A673 (cell line): ENCODE data around the gene BRAF. TPM values are rescaled to one million over a fixed set of nuclear protein-coding genes. Genes with fewer than 3 reads are reported as not detected.

Experiments used
- BruUV-seq: library from RNA; stranded (reverse); fragments of 400-500 nt; replicated peaks from 2 replicates; lab custom pipeline; 2021; lab: Mats Ljungman, UMichigan
- CTCF ChIA-PET: fragments of 300-600 bp; sonication (Branson Sonifier 250); formaldehyde crosslinking; loops from one replicate; lab custom pipeline; 2022; ENCODE audit warnings: antibody characterized with exemption; lab: Charles Lee
- POLR2A ChIA-PET: fragments of 300-600 bp; sonication (Branson Sonifier 250); formaldehyde crosslinking; loops from one replicate; lab custom pipeline; 2022; ENCODE audit warnings: antibody characterized with exemption; ENCODE audit not compliant: low non-redundant PET; lab: Charles Lee
- DNase-seq: peaks from one replicate; pipeline ENCODE4 v3.0.0-alpha.2; 2015; ENCODE audit warnings: low spot score
- H3K27ac ChIP-seq: fragments of 200-600 bp; sonication (generic); 2 replicates; pipeline ENCODE4 v1.5.1; 2016; ENCODE audit warnings: mixed run types, low read depth, mild to moderate bottlenecking, mixed read lengths, antibody characterized with exemption, low read length; ENCODE audit not compliant: poor library complexity, severe bottlenecking
- H3K27me3 ChIP-seq: fragments of 200-600 bp; sonication (generic); replicated peaks from 2 replicates; pipeline ENCODE4 v1.6.1; 2017; ENCODE audit warnings: mixed run types, low read depth, mild to moderate bottlenecking, mixed read lengths, antibody characterized with exemption, low read length; ENCODE audit not compliant: insufficient read depth, poor library complexity
- H3K36me3 ChIP-seq: fragments of 200-600 bp; sonication (generic); 2 replicates; pipeline ENCODE4 v1.6.1; 2016; ENCODE audit warnings: mixed run types, mild to moderate bottlenecking, mixed read lengths, antibody characterized with exemption, low read length; ENCODE audit not compliant: insufficient read depth, poor library complexity, severe bottlenecking
- H3K4me1 ChIP-seq: fragments of 200-600 bp; sonication (generic); 2 replicates; pipeline ENCODE4 v1.6.1; 2017; ENCODE audit warnings: mixed run types, mild to moderate bottlenecking, mixed read lengths, antibody characterized with exemption, low read length; ENCODE audit not compliant: insufficient read depth, poor library complexity, severe bottlenecking
- H3K4me3 ChIP-seq: fragments of 200-600 bp; sonication (generic); 2 replicates; pipeline ENCODE4 v1.5.1; 2016; ENCODE audit warnings: low read depth, mixed run types, mild to moderate bottlenecking, mixed read lengths, low read length; ENCODE audit not compliant: poor library complexity, severe bottlenecking
- H3K9me3 ChIP-seq: fragments of 200-600 bp; sonication (generic); 2 replicates; pipeline ENCODE4 v1.6.1; 2016; ENCODE audit warnings: mixed run types, low read depth, mild to moderate bottlenecking, mixed read lengths, antibody characterized with exemption, low read length; ENCODE audit not compliant: poor library complexity, severe bottlenecking
- EZH2 ChIP-seq: fragments of 200-600 bp; sonication (generic); IDR thresholded peaks from 2 replicates; pipeline ENCODE4 v1.6.1; 2017; ENCODE audit warnings: borderline replicate concordance, low read depth, mild to moderate bottlenecking, mixed read lengths, antibody characterized with exemption, low read length; ENCODE audit not compliant: poor library complexity, severe bottlenecking
- intact Hi-C: fragments of 100-400 bp; cut with micrococcal nuclease; formaldehyde crosslinking; loops from one replicate; pipeline ENCODE4 v1.10.0; 2022; ENCODE audit not compliant: unreplicated experiment
- total RNA-seq: library from RNA; stranded (reverse); gene quantifications from 2 replicates; pipeline ENCODE4 v1.2.3, GENCODE V29; 2021
- TF ChIP-seq, protein P1 (sequence below): fragments of 300-800, 200-600 bp; sonication (generic); conservative IDR thresholded peaks from 2 replicates; pipeline ENCODE4 v1.5.1; 2017; ENCODE audit warnings: low read depth, mild to moderate bottlenecking, antibody characterized with exemption, low read length, moderate library complexity, mixed read lengths

Gene BRAF
- total RNA-seq, 1 experiment from 2014 or later, result 31.8 TPM

- intact Hi-C loops, result no loop called here
- no TSS peak for BruUV-seq
- Histone ChIP-seq H3K4me1 (peaks cover 3% of the 10 kb centered on the region), H3K27me3 (no peaks in the 10 kb centered on the region), H3K27ac (no peak overlapping the region), H3K9me3 (no peaks in the 10 kb centered on the region), H3K36me3 (no peaks in the 10 kb centered on the region), H3K4me3 (no peak overlapping the region)
- POLR2A ChIA-PET, result no interaction called here
- CTCF ChIA-PET, result no interaction called here
- no peak for DNase-seq
- TF ChIP-seq, protein P1, sequence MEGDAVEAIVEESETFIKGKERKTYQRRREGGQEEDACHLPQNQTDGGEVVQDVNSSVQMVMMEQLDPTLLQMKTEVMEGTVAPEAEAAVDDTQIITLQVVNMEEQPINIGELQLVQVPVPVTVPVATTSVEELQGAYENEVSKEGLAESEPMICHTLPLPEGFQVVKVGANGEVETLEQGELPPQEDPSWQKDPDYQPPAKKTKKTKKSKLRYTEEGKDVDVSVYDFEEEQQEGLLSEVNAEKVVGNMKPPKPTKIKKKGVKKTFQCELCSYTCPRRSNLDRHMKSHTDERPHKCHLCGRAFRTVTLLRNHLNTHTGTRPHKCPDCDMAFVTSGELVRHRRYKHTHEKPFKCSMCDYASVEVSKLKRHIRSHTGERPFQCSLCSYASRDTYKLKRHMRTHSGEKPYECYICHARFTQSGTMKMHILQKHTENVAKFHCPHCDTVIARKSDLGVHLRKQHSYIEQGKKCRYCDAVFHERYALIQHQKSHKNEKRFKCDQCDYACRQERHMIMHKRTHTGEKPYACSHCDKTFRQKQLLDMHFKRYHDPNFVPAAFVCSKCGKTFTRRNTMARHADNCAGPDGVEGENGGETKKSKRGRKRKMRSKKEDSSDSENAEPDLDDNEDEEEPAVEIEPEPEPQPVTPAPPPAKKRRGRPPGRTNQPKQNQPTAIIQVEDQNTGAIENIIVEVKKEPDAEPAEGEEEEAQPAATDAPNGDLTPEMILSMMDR, result no peak
- TF ChIP-seq EZH2, result no peak
These were observed 60.9 kb downstream of the BRAF start for GRCh38 chr7:140863867-140864266.

DNA sequence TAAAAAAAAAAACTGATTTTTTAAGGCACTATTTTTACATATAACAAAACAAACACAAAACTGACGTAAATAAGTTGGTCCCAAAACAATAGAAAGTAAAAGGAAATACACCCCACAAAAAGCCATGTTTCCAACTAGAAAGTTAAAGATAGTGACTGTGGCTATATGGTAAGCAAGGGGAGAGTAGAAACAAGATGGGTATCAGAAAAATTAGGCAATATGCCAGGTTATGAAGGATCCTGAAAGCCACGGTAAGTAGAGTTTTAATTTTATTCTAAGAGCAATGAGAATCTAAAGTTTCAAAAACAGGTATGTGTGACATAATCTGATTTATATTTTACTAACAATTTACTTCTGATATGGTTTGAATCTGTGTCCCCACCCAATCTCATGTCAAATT lies 61.5 kb downstream of the BRAF start:
- TF ChIP-seq, protein P1, result no peak
- no peak for TF ChIP-seq EZH2
- H3K4me3 ChIP-seq, result no peak overlapping the region
- POLR2A ChIA-PET, result no interaction called here
- H3K27ac ChIP-seq, result no peak overlapping the region
- H3K4me1 ChIP-seq, result peaks cover 3% of the 10 kb centered on the region
- no peak for DNase-seq
- no peaks in the 10 kb centered on the region for H3K36me3 ChIP-seq
- intact Hi-C loops, result no loop called here
- H3K9me3 ChIP-seq, result no peaks in the 10 kb centered on the region
- no peaks in the 10 kb centered on the region for H3K27me3 ChIP-seq
- CTCF ChIA-PET, result no interaction called here
- BruUV-seq, result no TSS peak

DNA sequence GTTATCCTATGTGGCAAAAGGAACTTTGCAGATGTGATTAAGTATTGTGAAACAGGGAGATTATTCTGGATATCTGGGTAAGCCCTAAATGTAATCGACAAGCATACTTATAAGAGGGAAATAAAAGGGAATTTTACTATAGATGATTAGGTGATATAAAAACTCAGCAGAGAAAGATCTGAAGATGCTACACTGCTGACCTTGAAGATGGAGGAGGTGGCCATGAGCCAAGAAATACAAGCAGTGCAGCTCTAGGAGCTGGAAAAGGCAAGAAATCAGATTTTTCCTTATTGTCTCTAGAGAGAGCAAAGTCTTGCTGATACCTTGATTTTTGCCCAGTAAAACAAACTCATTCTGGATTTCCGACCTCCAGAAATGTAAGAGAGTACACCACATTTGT lies 67.7 kb downstream of the BRAF start:
- no peak for DNase-seq
- H3K9me3 ChIP-seq, result no peaks in the 10 kb centered on the region
- no peak overlapping the region for H3K4me3 ChIP-seq
- H3K27ac ChIP-seq, result no peak overlapping the region
- TF ChIP-seq EZH2, result no peak
- TF ChIP-seq, protein P1, result no peak
- ChIA-PET POLR2A (no interaction called here), CTCF (no interaction called here)
- no TSS peak for BruUV-seq
- H3K27me3 ChIP-seq, result no peaks in the 10 kb centered on the region
- intact Hi-C loops, result no loop called here
- no peaks in the 10 kb centered on the region for H3K36me3 ChIP-seq
- H3K4me1 ChIP-seq, result peaks cover 3% of the 10 kb centered on the region
